Measurements from ENCODE around the gene SPRING1.

DNA sequence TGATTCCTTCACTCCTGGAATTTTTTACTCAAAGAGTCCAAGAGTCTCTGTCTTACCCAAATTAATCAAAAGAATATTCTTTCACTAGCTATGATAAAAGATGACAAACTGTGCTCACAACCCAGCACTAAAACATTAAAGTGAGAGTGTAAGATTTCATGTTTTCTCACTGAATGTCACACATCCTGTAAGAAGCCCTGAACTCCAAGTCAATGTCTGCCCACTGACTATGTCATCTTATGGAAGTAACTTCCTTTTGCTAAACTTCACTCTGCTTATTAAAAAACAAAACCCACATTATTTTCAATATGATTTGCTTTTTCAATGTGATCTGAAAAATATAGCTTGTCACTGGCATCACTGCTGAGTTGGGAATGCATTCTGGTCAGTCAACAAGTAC is 15.6 kb downstream of the SPRING1 start:
- TF ChIP-seq, protein P1, sequence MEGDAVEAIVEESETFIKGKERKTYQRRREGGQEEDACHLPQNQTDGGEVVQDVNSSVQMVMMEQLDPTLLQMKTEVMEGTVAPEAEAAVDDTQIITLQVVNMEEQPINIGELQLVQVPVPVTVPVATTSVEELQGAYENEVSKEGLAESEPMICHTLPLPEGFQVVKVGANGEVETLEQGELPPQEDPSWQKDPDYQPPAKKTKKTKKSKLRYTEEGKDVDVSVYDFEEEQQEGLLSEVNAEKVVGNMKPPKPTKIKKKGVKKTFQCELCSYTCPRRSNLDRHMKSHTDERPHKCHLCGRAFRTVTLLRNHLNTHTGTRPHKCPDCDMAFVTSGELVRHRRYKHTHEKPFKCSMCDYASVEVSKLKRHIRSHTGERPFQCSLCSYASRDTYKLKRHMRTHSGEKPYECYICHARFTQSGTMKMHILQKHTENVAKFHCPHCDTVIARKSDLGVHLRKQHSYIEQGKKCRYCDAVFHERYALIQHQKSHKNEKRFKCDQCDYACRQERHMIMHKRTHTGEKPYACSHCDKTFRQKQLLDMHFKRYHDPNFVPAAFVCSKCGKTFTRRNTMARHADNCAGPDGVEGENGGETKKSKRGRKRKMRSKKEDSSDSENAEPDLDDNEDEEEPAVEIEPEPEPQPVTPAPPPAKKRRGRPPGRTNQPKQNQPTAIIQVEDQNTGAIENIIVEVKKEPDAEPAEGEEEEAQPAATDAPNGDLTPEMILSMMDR (IDR thresholded peaks at IDR 0.05 in 8 of 11, conservative IDR thresholded peaks at IDR 0.05 in 3 of 11) = no peak
- TF ChIP-seq POLR2A (IDR thresholded peaks at IDR 0.05) = no peak
- no peak for TF ChIP-seq POLR2AphosphoS5 (IDR thresholded peaks at IDR 0.05)
